ENCODE measurements around the gene PNMT. TPM values are rescaled to one million over a fixed set of nuclear protein-coding genes. Genes with fewer than 3 reads are reported as not detected.

The PNMT gene
- total RNA-seq, 1 donor from 2014 or later = 3.3 TPM

- TF ChIP-seq CTCF (conservative IDR thresholded peaks at IDR 0.05) = no peak
- H3K9me3 Mint-ChIP-seq = no peaks in the 10 kb centered on the region
- H3K4me3 Mint-ChIP-seq = no peak overlapping the region
- H3K4me1 Mint-ChIP-seq (ENCODE audit: unreplicated experiment) = peaks cover 4% of the 10 kb centered on the region
- H3K36me3 Mint-ChIP-seq = peaks cover 13% of the 10 kb centered on the region
- no peak for DNase-seq (ENCODE audit: extremely low spot score, unreplicated experiment)
- no peaks in the 10 kb centered on the region for H3K27me3 Mint-ChIP-seq
- no peak overlapping the region for H3K27ac Mint-ChIP-seq
Observed at GRCh38 chr17:39715375-39716072, 47.3 kb downstream of the PNMT start.

- Mint-ChIP-seq H3K4me1 (ENCODE audit: unreplicated experiment) (peaks cover 4% of the 10 kb centered on the region), H3K27ac (peak overlapping the region; percentile 82), H3K36me3 (peaks cover 13% of the 10 kb centered on the region), H3K9me3 (no peaks in the 10 kb centered on the region), H3K27me3 (no peaks in the 10 kb centered on the region), H3K4me3 (no peak overlapping the region)
- no peak for DNase-seq (ENCODE audit: extremely low spot score, unreplicated experiment)
- TF ChIP-seq CTCF (conservative IDR thresholded peaks at IDR 0.05) = no peak
Observed at GRCh38 chr17:39716073-39716818, 48.0 kb downstream of the PNMT start.

GRCh38 chr17:39716879-39717536 is 48.8 kb downstream of the PNMT start:
- DNase-seq (ENCODE audit: extremely low spot score, unreplicated experiment) = no peak
- no peak overlapping the region for H3K4me3 Mint-ChIP-seq
- no peaks in the 10 kb centered on the region for H3K27me3 Mint-ChIP-seq
- H3K9me3 Mint-ChIP-seq = no peaks in the 10 kb centered on the region
- H3K36me3 Mint-ChIP-seq = peaks cover 13% of the 10 kb centered on the region
- TF ChIP-seq CTCF (conservative IDR thresholded peaks at IDR 0.05) = no peak
- peak overlapping the region; percentile 82 for H3K27ac Mint-ChIP-seq
- H3K4me1 Mint-ChIP-seq (ENCODE audit: unreplicated experiment) = peaks cover 4% of the 10 kb centered on the region

- Mint-ChIP-seq H3K4me3 (no peak overlapping the region), H3K27ac (no peak overlapping the region), H3K4me1 (ENCODE audit: unreplicated experiment) (peaks cover 4% of the 10 kb centered on the region), H3K27me3 (no peaks in the 10 kb centered on the region), H3K9me3 (no peaks in the 10 kb centered on the region), H3K36me3 (peaks cover 9% of the 10 kb centered on the region)
- TF ChIP-seq CTCF (conservative IDR thresholded peaks at IDR 0.05) = no peak
- DNase-seq (ENCODE audit: extremely low spot score, unreplicated experiment) = no peak
Observed at GRCh38 chr17:39717660-39718059, 49.4 kb downstream of the PNMT start.

- no peak for TF ChIP-seq CTCF (conservative IDR thresholded peaks at IDR 0.05)
- Mint-ChIP-seq H3K4me3 (no peak overlapping the region), H3K9me3 (no peaks in the 10 kb centered on the region), H3K27ac (peak overlapping the region; percentile 62), H3K27me3 (no peaks in the 10 kb centered on the region), H3K4me1 (ENCODE audit: unreplicated experiment) (peaks cover 4% of the 10 kb centered on the region), H3K36me3 (peaks cover 7% of the 10 kb centered on the region)
- DNase-seq (ENCODE audit: extremely low spot score, unreplicated experiment) = no peak
Observed at GRCh38 chr17:39719563-39720355, 51.5 kb downstream of the PNMT start.
